ENCODE data around the gene CERK.

The CERK gene

GRCh38 chr22:46671824-46672432 is 66.1 kb downstream of the CERK start:
- no peak for TF ChIP-seq CTCF (IDR thresholded peaks at IDR 0.05)

DNA sequence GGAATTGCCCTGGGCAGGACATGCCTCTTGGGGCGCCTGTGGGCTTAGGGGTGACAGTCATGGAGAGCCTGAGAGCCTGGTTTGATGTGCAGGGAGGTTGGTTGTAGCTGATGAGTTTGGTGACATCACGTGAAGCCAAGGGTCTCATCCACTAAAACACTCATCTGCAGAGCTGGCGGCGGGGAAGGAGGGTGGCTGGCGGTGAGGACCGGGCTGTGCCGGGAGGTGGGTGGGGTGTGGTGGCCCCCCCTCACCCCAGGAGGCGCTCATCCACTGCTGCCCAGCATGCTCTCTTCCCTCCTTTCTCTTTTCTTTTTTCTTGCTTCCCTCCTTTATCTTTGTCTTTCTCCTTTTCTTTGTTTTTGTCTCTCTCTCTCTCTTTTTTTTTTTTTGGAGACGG is 68.9 kb downstream of the CERK start:
- no peak for TF ChIP-seq CTCF (IDR thresholded peaks at IDR 0.05)

DNA sequence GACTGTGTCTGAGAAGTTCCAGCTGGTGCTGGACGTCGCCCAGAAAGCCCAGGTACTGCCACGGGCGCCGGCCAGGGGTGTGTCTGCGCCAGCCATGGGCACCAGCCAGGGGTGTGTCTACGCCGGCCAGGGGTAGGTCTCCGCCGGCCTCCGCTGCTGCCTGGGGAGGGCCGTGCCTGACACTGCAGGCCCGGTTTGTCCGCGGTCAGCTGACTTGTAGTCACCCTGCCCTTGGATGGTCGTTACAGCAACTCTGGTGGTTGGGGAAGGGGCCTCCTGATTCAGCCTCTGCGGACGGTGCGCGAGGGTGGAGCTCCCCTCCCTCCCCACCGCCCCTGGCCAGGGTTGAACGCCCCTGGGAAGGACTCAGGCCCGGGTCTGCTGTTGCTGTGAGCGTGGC is 69.9 kb downstream of the CERK start:
- no peak for TF ChIP-seq CTCF (IDR thresholded peaks at IDR 0.05)

DNA sequence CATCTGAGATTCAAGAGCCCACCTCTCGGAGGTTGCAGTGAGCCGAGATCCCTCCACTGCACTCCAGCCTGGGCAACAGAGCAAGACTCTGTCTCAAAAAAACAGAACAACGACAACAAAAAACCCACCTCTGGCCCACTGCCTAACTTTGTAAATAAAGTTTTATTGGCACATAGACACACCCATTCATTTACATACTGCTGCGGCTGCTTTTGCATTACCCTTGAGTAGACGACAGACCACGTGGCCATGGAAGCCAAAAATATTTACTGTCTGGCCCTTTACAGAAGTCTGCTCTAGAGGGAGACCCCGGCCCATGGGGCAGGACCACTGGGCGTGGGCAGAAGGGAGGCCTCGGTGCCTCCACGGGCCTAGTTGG is 70.8 kb downstream of the CERK start:
- TF ChIP-seq CTCF (IDR thresholded peaks at IDR 0.05), result no peak

DNA sequence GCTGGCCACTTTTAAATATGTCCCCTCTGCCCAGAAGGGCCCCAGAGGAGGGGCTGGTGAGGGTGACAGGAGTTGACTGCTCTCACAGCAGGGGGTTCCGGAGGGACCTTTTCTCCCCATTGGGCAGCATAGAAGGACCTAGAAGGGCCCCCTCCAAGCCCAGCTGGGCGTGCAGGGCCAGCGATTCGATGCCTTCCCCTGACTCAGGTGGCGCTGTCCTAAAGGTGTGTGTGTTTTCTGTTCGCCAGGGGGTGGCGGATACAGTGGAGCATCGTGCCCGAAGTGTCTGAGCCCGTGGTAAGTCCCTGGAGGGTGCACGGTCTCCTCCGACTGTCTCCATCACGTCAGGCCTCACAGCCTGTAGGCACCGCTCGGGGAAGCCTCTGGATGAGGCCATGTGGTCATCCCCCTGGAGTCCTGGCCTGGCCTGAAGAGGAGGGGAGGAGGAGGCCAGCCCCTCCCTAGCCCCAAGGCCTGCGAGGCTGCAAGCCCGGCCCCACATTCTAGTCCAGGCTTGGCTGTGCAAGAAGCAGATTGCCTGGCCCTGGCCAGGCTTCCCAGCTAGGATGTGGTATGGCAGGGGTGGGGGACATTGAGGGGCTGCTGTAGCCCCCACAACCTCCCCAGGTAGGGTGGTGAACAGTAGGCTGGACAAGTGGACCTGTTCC is 71.3 kb downstream of the CERK start:
- TF ChIP-seq CTCF (IDR thresholded peaks at IDR 0.05), result no peak

DNA sequence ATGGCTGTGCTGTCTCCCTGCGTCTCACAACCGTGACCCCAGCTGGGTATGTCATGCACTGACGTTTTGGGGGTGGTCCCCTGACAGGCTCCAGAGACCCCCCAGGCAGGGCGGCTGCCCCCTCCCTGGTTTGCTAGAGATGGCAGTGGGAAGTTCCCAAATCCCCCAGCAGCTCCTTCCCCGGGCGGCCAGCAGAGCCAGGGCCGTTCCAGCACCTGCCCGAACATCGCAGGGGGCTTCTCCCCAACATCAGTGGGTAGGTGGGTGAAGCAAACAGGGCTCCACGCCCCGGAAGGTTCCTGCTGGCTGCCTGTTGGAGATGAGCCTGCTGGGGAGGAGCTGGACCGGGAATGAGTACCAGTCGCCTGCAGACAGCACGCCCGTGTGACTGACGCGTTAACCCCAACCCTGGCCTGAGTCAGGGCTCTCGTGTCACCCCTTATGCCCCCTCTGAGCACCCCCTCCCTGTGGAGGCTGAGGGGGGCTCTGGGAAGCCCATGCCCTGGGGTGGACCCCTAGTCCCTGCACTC is 72.2 kb downstream of the CERK start:
- no peak for TF ChIP-seq CTCF (IDR thresholded peaks at IDR 0.05)

GRCh38 chr22:46665151-46665695 is 72.8 kb downstream of the CERK start:
- no peak for TF ChIP-seq CTCF (IDR thresholded peaks at IDR 0.05)
